ENCODE data around the gene ZNF358. TPM values are rescaled to one million over a fixed set of nuclear protein-coding genes. Genes with fewer than 3 reads are reported as not detected.

ZNF358 gene
- total and polyA plus RNA-seq, 7 donors = 38.1 to 110 (median 88.9) TPM

GRCh38 chr19:7486923-7487322, 29.0 kb upstream of the ZNF358 start:
- TF ChIP-seq, protein P1, sequence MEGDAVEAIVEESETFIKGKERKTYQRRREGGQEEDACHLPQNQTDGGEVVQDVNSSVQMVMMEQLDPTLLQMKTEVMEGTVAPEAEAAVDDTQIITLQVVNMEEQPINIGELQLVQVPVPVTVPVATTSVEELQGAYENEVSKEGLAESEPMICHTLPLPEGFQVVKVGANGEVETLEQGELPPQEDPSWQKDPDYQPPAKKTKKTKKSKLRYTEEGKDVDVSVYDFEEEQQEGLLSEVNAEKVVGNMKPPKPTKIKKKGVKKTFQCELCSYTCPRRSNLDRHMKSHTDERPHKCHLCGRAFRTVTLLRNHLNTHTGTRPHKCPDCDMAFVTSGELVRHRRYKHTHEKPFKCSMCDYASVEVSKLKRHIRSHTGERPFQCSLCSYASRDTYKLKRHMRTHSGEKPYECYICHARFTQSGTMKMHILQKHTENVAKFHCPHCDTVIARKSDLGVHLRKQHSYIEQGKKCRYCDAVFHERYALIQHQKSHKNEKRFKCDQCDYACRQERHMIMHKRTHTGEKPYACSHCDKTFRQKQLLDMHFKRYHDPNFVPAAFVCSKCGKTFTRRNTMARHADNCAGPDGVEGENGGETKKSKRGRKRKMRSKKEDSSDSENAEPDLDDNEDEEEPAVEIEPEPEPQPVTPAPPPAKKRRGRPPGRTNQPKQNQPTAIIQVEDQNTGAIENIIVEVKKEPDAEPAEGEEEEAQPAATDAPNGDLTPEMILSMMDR (IDR thresholded peaks at IDR 0.05) = no peak
- no peak for ATAC-seq
- no peaks in the 10 kb centered on the region for H3K27me3 ChIP-seq (ENCODE audit: insufficient read depth in 3 of 3, low read length in 2 of 3)
- peaks cover 5% of the 10 kb centered on the region for H3K4me1 ChIP-seq
- no peak overlapping the region for H3K27ac ChIP-seq
- intact Hi-C loops (cut with DNase I) = no loop called here
- WGBS, 3 donors = 49 to 50% (median 50%) methylated on average over 2 of the region's 2 CpGs
- no peak for DNase-seq
- H3K9me3 ChIP-seq = no peaks in the 10 kb centered on the region
- H3K4me3 ChIP-seq = no peak overlapping the region
- peaks cover 0 to 2% of the 10 kb centered on the region in 2 donors for H3K36me3 ChIP-seq (ENCODE audit: insufficient read depth in 1 of 2, low read depth in 1 of 2)

GRCh38 chr19:7488736-7489353, 27.1 kb upstream of the ZNF358 start, which contains the start of gene PEX11G:
TSS of gene PEX11G (minus strand) at chr19:7489035. CDS start at chr19:7489010, 25 bp downstream.
- Histone ChIP-seq H3K27me3 (ENCODE audit: insufficient read depth in 3 of 3, low read length in 2 of 3) (no peaks in the 10 kb centered on the region), H3K27ac (peak within 1 kb of the TSS; percentile 86), H3K4me3 (peak within 1 kb of the TSS; percentile 75), H3K36me3 (ENCODE audit: insufficient read depth in 1 of 2, low read depth in 1 of 2) (peaks cover 0 to 2% of the 10 kb centered on the region in 2 donors), H3K4me1 (peaks cover 5% of the 10 kb centered on the region), H3K9me3 (no peaks in the 10 kb centered on the region)
- DNase-seq (peak; percentile 92 to 95), ATAC-seq (peak; percentile 98 to 100 (median 99))
- TF ChIP-seq, protein P1 (IDR thresholded peaks at IDR 0.05) = no peak
- intact Hi-C loops (cut with DNase I) = no loop called here
- WGBS, 3 donors = 0 to 1% (median 1%) methylated on average over 49 of the region's 49 CpGs

- no peak for DNase-seq
- Histone ChIP-seq H3K4me1 (peaks cover 11% of the 10 kb centered on the region), H3K36me3 (ENCODE audit: insufficient read depth in 1 of 2, low read depth in 1 of 2) (peaks cover 0 to 2% of the 10 kb centered on the region in 2 donors), H3K27me3 (ENCODE audit: insufficient read depth in 3 of 3, low read length in 2 of 3) (no peaks in the 10 kb centered on the region), H3K4me3 (peak overlapping the region; percentile 75), H3K9me3 (no peaks in the 10 kb centered on the region), H3K27ac (peak overlapping the region; percentile 86)
- no peak for ATAC-seq
- WGBS, 3 donors = 77 to 85% (median 81%) methylated on average over 11 of the region's 11 CpGs
- TF ChIP-seq, protein P1 (IDR thresholded peaks at IDR 0.05) = no peak
- intact Hi-C loops (cut with DNase I) = no loop called here
Measured at GRCh38 chr19:7489609-7490044, 26.3 kb upstream of the ZNF358 start.

GRCh38 chr19:7492142-7492541, 23.8 kb upstream of the ZNF358 start:
- H3K27me3 ChIP-seq (ENCODE audit: insufficient read depth in 3 of 3, low read length in 2 of 3) = no peaks in the 10 kb centered on the region
- DNase-seq (no peak), ATAC-seq (no peak)
- H3K4me3 ChIP-seq = no peak overlapping the region
- TF ChIP-seq, protein P1 (IDR thresholded peaks at IDR 0.05) = no peak
- H3K36me3 ChIP-seq (ENCODE audit: insufficient read depth in 1 of 2, low read depth in 1 of 2) = no peaks in the 10 kb centered on the region
- no peak overlapping the region for H3K27ac ChIP-seq
- intact Hi-C loops (cut with DNase I) = no loop called here
- no peaks in the 10 kb centered on the region for H3K9me3 ChIP-seq
- WGBS, 3 donors = 64 to 73% (median 70%) methylated on average over 4 of the region's 4 CpGs
- peaks cover 11% of the 10 kb centered on the region for H3K4me1 ChIP-seq

DNA sequence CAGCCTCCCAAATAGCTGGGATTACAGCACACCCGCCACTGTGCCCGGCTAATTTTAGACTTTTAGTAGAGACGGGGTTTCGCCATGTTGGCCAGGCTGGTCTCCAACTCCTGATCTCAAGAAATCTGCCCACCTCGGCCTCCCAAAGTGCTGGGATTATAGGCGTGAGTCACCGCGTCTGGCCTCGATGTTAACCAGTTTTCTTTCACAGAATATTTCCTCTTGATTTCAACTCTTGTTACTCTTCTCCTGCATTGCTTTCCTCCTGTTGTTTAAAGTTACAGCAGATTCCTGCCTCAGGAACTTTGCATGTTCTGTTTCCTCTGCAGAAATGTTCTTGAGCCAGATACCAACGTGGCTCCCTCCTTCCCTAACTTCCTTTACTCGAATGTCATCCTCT, 23.3 kb upstream of the ZNF358 start:
- 67 to 72% (median 71%) methylated on average over 11 of the region's 11 CpGs for WGBS, 3 donors
- H3K4me3 ChIP-seq = no peak overlapping the region
- peaks cover 11% of the 10 kb centered on the region for H3K4me1 ChIP-seq
- no peak for ATAC-seq
- intact Hi-C loops (cut with DNase I) = no loop called here
- H3K27me3 ChIP-seq (ENCODE audit: insufficient read depth in 3 of 3, low read length in 2 of 3) = no peaks in the 10 kb centered on the region
- no peaks in the 10 kb centered on the region for H3K9me3 ChIP-seq
- TF ChIP-seq, protein P1 (IDR thresholded peaks at IDR 0.05) = no peak
- no peaks in the 10 kb centered on the region for H3K36me3 ChIP-seq (ENCODE audit: insufficient read depth in 1 of 2, low read depth in 1 of 2)
- no peak overlapping the region for H3K27ac ChIP-seq
- DNase-seq = no peak

Measured in psoas muscle (tissue), 8 donors.